HG03558 (cell line): Measurements from ENCODE around the gene UIMC1.
A peak's percentile ranks its signal among the peaks of the same experiment; 100 is the strongest.

Experiments used
- ATAC-seq: cut with Tn5 transposase; IDR thresholded peaks from one replicate; pipeline ENCODE4 v1.9.1; 2021; ENCODE audit warnings: moderate number of reproducible peaks; ENCODE audit not compliant: unreplicated experiment; ENCODE audit errors: extremely low read depth

UIMC1 gene

DNA sequence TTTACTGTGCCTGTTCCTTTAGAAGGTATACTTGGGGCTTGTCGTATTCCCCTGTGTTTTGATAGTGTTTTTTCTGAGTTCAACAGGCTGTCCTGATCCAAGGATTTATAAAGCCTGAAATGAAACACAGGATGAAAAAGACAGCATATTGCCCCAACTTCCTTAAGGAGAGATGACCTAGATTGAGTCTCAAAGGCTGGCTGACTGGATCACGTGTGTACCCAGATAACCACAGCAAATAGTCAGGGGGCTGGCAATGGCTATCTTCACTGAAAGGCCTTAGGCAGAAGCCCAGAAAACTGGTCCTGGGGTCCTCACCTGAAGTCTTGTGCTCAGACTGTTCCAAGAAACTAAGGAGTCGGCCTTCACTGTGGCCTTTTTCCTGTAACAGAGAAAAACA lies 99.8 kb downstream of the UIMC1 start:
- ATAC-seq = no peak

DNA sequence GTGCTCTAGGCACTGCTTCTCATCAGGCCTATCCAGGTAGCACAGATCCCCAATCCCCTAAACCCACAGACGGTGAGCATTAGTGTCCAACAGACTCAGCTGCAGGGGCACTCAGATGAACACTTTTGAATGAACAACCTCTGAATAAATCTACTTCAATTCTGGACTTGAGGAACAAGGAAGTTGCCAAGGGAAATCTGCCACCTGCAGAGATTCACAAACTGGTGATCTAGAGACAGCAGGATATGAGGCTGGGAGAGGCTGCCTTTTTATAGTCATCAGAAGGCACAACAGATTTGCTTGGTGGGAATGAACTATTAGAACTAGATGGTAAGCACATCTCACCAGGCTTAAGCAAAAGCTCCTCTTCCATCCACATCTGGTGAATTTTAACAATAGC lies 100.5 kb downstream of the UIMC1 start:
- no peak for ATAC-seq

DNA sequence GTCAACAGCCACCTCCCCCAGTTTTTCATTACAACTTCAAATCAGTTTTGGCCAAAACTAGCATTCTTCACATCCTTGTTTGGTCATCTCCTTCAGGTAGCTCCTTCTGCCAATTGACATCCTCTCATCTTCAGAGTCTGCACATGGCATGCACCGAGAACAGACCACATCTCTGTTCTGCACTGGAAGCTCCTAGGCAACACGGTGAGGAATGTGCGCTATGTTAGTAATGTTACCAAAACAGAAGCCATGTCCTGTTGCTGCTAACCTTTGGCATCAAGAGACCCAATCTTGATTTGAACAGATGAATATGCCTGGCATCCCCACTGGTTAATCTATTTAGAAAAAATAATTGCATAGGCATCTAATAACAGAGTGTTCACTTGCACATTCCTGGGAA lies 102.3 kb downstream of the UIMC1 start:
- ATAC-seq = no peak

DNA sequence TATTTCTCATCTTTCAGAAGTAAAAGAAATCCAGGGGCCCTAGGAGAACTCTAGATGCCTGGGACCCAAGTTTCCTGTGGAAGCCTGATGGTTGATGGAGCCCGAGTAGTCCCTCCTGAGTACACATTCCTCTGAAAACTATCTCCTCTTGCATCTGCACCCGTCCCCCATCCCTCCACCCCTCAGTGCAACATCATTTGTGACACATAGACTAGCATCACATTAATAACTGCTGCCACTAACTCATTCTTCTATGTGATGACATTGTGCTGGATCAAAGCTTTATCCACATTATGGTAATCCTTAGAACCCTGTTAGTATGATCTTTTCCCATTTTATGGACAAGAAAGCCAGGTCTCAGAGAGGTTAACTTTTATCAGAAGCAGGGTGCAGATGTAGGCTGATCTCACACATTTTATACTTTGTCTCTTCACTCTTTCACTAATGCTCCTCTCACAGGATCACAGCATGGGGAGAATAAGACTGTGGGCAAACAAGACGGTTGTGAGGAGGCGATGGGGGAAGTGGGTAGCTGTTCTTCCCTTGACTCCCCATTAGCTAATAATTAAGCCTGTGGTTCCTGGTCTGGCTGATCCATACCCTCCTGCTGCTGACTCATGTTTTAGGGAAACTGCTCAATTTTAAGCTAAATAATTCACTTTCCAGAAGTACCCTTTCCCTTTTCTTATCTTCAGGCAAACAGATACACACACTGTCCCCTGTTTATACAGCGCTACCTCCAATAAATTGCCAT lies 103.5 kb downstream of the UIMC1 start:
- no peak for ATAC-seq

DNA sequence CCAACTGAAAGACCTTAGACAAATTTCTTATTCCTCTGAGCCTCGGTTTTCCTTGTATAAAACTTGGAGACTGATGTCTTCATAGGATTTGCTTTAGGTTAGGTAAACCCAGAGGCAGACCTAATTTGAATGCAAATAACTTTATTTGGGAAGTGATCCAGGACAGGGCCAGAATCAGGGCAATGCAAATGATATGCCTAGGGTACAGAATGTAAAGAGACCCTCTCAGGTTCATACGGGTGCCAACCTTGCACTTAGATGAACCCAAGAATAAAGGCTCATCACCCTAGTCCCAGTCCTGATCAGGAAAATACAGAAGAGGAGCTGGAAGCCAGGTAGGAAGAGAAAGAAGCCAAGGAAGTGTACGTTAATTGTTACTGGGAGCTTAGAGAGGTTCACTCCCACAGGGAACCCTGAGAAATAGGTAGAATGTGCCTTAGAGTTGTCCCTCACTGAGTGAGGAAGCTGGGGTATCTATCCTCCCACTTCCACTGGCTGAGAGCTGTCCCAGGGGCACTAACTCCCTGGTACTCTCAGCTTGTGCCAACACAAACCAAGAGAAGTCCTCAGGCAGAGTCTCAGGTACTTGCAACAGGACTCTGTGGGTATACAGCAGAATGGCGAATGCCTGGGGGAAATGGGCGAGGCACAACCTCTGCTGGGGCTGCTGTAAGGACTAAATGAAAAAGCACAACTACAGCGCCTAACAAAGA lies 104.3 kb downstream of the UIMC1 start:
- no peak for ATAC-seq

DNA sequence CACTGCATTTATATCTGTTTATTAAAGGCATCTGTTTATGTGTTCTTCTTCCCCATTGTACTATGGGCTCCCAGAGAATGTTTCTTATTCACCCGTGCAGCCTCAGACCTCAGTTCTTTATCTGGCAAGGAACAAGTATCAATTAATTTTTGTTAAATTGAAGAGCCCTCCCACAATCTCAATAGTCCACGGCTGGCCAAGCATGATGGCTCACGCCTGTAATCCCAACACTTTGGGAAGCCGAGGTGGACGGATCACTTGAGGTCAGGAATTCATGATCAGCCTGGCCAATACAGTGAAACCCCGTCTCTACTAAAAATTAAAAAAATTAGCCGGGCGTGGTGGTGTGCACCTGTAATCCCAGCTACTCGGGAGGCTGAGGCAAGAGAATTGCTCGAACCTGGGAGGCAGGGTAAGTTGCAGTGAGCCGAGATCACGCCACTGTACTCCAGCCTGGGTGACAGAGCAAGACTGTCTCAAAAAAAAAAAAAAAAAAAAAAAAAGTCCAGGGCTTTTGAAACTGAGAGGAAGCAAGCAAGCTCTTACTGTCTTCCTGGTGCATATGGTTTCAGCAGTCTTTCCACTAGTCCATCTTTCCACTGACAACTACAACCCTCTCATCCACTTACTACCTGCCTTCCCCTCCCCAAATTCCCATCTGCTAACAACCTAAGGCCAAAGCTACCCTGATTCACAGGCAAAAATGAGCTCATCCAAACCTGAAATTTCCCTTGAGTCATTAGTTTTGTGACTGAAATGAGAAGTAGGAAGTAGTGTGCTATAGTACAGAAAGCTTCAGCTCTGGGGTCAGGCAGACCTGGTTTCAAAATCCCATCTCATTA lies 105.1 kb downstream of the UIMC1 start:
- peak; percentile 64 for ATAC-seq

DNA sequence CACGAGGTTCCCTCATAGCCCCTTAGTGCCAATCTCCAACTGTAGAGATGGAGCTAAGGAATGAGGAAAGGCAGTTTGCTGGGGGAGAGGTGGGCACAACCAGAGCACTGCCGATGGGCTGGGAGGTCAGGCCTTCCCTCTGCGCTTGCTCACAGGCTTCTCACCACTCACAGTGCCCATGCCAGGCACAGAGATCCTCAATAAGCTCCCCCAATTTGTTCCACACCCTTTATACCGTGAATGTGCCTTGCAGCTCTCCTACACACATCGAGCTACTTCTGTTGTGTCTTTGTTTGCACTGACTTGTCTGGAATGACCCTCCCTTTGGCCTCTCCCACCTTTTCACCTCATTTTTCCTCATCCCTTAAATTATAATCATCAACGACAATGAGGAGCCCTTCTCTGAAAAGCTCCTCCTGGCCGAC lies 105.8 kb downstream of the UIMC1 start:
- ATAC-seq = no peak

DNA sequence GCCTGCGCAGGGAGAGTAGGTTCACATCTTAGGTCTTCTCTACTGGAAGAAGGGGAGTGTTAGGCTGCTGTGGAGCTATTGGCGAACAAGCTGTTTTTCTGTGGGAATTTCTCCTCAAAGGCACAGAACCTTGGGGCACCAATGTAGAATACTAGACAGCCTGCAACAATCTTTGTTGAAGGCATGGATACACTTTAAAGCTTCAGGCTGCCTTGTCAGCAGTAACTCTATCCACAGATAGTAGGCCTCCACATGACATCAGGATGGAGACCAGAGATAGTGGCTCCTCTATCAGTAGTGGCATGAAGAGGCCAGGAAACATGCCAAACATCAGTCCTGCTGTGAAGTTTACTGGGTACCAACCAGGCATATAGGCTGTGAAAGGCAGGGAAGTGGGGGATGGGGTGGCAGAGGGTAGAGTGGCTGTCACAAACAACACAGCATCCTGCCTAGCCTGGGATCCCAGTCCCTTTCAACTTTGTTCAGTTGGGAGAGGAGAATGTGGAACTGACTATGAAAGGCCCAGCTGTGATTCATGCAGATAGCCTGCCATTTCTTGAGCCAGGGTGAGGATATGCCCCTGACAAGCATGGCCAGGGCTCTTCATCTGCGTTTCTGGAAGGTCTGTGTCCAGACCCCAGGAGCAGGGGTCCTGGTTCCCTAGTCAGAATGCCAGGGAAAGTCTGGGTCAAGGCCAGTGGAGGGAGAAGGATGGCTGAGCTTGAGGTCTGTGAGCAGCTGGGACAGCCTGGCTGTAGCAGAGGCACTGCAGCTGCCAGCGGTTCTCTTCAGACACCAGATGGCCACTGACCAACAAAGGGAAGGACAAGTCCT lies 106.4 kb downstream of the UIMC1 start:
- no peak for ATAC-seq

DNA sequence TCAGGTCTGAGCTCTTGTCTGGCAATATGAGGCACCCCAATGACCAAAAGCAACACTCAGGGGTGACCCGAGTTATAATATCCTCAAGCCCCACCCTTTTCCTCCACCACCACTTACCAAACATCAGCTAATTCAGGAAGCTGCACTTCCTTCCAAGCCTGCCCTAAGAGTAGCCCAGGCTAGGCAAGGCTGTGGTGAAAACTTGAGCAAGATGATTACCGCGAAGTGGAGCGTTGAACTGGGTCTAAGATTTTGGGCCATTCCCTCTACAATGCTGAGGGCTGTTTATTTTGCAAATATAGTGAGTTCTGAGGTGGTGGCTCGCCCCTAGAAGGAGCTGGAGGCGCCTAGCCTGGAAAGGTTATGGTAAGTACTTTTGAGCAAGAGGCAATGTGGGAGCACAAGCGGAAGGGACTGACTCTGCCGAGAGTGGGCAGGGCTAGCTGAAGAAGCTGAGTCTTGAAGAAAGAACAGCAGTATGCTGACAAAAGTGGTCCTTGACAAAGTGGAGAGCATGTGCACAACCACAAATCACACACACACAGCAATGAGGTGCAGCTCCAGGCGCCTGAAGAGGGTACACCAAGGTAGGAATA lies 107.2 kb downstream of the UIMC1 start, which contains the start of gene HK3:
Gene HK3 (minus strand): TSS at position 51 of the 596 bp plus-strand sequence. CDS start 3,187 bp downstream, outside the sequence.
- no peak for ATAC-seq

DNA sequence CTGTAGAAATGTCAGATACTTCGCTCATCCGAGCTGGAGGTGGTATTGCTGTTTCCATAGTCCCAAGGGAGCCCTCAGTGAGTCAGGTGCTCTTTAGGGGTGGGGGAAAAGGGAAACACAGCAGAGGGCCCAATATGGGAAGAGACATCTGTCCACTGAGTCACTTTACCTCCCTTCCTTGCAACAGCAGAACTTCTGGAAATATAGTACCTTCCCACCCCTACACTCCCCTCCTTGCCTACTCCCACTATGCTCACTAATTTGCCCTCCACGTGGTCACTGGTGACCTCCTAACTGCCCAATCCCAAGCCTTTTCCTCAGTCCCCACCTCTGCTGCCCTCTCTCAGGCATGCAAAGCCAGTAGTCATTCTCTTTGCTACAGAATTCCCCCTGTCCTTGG lies 109.3 kb downstream of the UIMC1 start:
- no peak for ATAC-seq

DNA sequence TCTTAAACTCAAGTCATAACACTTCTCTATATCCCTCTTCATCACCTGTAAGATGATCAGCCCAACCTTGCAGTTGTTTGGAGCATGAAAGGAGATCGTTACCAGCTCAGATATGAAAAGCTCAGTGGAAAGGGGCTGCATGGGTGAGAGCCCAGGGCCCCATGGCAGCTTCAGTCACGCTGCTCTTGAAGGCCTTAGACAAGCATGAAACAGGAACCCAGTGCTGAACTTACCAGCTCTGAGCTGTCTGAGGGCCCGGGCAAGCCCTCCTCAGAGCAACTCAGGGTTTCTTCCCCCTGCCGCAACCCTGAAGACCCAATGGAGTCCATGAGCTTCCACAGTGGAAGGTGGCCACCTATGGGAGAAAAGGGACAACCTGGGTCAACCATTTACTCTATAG lies 110.7 kb downstream of the UIMC1 start:
- ATAC-seq = no peak

DNA sequence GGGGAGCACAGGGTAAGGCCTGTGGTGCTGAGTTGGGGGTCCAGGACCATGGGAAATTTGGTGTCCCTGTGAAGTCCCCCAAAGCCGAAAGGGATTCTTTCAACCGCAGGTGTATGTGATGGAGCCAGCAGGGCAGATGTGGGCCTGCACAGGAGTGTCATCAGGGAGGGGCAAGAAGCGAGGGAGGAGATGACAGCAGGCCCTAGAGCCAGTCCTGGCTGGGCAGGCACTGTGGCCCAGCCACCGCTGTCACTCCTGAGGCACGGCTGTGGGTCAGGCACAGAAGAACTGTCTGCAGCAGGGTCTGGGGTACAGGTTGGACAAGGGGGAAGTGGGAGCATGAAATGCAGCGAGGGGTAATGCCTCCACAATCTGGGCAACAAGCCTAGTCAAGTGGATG lies 112.3 kb downstream of the UIMC1 start:
- no peak for ATAC-seq

DNA sequence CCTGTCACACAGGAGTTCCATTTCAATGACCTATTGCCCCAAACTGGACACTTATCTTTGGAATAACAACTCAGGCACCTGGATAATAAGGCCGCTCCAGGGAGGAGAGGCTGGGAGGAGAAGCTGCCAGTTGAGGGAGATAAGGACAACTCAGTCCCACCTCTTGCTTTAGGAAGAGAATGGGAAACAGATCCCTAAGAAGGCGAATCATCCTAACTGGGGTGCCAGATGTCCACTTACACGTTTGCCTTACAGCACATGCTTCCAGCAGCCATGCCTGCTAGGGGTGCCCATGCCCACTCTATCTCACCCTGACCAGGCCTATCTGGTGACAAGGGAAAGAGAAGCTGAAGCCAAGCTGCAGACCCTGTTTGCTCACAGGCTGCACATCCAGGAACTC lies 113.9 kb downstream of the UIMC1 start:
- no peak for ATAC-seq

DNA sequence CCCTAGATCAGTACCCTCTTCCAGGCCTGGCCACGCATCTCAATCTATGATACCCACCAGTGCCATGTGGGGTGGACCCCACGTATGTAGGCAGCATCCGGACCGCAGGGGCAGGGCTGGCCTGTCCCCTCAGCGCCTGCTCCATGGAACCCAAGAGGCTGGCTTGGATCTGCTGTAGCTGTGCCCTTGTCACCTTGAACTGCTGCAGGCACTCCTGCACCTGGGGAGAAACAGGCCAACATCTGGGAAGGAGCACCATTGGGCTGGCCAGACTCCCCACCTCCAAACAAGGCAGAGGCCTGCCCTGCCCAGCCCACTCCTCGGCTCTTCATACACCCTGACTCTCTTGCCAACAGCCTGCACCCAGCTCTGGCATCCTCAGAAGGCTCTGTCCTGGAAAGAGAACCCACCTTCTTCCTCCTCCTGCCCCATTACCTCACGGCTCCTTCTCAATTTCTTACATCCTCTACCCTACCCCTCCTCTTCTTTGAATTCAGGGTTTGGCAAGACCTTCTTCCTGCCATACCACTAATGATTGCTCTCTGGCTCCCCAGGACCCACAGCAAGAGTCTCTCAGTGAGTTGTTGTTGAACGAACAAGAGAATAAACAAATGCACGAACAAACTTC lies 115.1 kb downstream of the UIMC1 start:
- no peak for ATAC-seq

DNA sequence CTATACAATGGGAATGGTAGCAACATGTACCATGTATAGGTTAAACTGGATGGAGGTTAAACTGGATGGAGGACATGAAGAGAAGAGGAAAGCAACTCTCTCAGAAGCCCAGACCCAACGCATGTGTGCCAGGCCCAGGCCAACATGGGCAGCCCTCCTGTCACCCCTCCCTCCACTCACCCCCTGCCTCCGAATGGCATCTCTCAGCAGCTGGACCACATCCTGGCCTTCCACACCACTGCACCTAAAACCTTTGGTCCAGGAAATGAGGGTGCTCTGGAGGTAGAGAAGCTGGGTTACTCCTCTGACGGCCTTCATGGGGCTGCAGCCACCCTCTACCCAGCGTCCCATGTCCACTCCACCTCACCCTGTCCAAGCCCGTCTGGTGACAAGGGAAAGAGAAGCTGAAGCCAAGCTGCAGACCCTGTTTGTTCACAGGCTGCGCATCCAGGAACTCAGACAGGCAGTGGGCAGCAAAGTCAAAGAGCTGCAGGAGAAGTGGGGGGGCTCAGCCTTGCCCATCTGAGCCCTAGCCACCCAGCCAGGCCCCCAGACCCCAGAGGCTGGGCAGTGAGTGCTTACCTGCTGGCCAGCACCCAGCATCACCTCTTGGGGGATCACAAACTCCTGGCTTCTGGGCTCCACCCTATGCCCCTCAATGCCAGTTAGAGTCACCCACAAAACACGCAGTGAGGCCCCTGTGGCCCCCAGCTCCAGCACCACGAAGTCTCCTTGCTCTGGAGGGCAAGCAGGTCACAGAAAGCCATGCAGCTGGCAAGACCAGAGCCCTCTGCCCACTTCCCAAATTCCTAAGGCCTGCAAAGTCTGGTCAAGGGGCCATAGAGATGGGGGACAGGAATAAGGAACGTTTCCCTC lies 115.9 kb downstream of the UIMC1 start:
- ATAC-seq = no peak

DNA sequence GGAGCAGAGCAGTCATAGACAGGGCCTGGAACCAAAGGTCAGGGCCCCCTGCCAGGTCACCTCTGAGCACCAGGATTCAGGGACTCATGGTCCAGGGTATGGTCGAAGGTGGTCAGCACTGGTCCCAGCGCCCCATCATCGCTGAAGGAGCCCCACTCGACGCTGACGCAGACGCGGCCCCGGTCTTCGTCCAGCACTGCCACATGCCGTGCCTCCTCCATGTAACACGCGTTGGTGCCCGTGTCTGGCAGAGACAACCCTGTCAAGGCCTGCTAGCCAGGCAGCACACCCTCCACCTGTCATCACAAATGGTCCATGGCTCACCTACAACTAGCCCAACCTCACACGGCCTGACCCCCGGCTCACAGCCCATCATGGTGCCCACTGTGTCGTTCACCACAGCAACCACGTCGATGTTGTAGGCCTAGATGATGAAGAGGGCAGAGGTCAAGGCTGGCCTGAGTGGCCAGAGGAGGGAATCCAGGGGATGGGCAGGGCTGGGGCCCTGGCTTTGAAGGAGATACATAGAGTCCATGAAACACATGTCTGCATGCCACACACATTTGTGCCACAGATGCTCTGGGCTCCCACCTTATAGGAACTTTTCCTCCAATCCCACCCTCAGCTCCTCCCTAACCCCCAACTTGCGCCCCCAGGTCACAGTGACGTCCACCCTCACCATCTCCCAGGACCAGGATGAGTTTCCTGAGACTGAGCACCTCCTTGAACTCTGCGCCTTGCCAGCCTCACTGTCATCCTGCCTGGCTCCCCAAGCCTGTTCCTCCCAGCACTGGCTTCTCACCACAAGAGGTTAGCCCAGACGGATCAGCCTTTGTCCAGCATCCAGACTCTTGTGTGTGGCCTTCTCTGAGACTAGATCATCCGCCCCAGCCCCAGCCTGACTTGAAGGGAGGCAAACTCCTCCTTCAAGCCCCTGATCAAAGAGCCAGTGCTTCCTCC lies 117.0 kb downstream of the UIMC1 start:
- ATAC-seq = no peak

DNA sequence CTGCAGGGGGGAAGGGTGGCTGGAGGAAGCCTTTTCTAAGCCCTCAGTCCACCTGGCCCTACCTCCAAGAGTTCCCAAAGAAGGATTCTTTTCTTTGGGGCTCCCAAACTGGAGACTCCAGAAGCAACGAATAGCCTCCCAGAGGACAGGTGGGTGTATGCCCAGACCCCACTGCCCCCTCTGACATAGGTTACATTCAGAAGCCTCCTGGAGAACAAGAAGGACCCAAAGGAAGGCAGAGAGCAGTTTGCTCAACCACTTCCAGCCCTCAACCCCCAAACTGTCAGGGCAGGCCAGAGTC lies 117.8 kb downstream of the UIMC1 start:
- no peak for ATAC-seq
